ENCODE data around the gene CGGBP1.

CGGBP1 gene

GRCh38 chr3:88034491-88035275 is 24.1 kb downstream of the CGGBP1 start:
- Histone ChIP-seq H3K9ac (ENCODE audit: low read length) (no peak overlapping the region), H3F3A (ENCODE audit: insufficient read depth) (no peaks in the 10 kb centered on the region), H3K4me2 (ENCODE audit: low read depth, low read length, poor library complexity, severe bottlenecking) (no peak overlapping the region), H3K4me3 (ENCODE audit: insufficient read depth, low read length, poor library complexity, severe bottlenecking) (no peak overlapping the region), H3K9me2 (replicated peaks; ENCODE audit: insufficient read depth, low read length) (no peaks in the 10 kb centered on the region), H3K27ac (ENCODE audit: low read depth, low read length) (no peak overlapping the region), H4K20me1 (ENCODE audit: low read depth, low read length) (no peaks in the 10 kb centered on the region), H3K9me3 (ENCODE audit: insufficient read depth, low read length) (no peaks in the 10 kb centered on the region), H2AFZ (ENCODE audit: low read depth, low read length, severe bottlenecking) (no peak overlapping the region), H3K79me2 (ENCODE audit: insufficient read depth, low read length) (no peaks in the 10 kb centered on the region), H3K27me3 (ENCODE audit: low read length) (no peaks in the 10 kb centered on the region), H3K36me3 (ENCODE audit: low read length) (no peaks in the 10 kb centered on the region)
- TF ChIP-seq, protein P1, sequence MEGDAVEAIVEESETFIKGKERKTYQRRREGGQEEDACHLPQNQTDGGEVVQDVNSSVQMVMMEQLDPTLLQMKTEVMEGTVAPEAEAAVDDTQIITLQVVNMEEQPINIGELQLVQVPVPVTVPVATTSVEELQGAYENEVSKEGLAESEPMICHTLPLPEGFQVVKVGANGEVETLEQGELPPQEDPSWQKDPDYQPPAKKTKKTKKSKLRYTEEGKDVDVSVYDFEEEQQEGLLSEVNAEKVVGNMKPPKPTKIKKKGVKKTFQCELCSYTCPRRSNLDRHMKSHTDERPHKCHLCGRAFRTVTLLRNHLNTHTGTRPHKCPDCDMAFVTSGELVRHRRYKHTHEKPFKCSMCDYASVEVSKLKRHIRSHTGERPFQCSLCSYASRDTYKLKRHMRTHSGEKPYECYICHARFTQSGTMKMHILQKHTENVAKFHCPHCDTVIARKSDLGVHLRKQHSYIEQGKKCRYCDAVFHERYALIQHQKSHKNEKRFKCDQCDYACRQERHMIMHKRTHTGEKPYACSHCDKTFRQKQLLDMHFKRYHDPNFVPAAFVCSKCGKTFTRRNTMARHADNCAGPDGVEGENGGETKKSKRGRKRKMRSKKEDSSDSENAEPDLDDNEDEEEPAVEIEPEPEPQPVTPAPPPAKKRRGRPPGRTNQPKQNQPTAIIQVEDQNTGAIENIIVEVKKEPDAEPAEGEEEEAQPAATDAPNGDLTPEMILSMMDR (IDR thresholded peaks at IDR 0.05; ENCODE audit: insufficient read depth, low read length, poor library complexity, severe bottlenecking), result no peak
- TF ChIP-seq EZH2phosphoT487 (conservative IDR thresholded peaks at IDR 0.05; ENCODE audit: low read length), result no peak

DNA sequence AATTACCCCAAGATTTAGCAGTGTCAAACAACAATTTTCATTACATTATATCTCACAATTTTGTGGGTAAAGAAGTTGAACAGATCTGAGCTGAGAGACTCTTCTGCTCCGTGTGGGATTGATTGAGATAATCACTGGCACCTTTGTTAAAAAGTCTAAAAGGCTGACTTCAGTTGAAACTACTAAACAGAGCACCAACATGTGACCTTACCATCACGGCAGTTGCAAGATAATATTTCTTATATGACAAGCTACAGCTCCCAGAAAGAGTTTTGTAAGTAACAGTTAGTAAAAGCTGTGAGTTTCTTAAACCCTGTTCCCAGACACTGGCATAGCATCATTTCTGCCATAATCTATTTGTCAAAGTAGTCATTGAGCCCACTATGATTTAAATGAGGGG is 25.0 kb downstream of the CGGBP1 start:
- H3K27me3 ChIP-seq (ENCODE audit: low read length), result no peaks in the 10 kb centered on the region
- H3K4me3 ChIP-seq (ENCODE audit: insufficient read depth, low read length, poor library complexity, severe bottlenecking), result no peak overlapping the region
- H2AFZ ChIP-seq (ENCODE audit: low read depth, low read length, severe bottlenecking), result no peak overlapping the region
- H3K4me2 ChIP-seq (ENCODE audit: low read depth, low read length, poor library complexity, severe bottlenecking), result no peak overlapping the region
- no peaks in the 10 kb centered on the region for H3K9me2 ChIP-seq (replicated peaks; ENCODE audit: insufficient read depth, low read length)
- no peaks in the 10 kb centered on the region for H3K79me2 ChIP-seq (ENCODE audit: insufficient read depth, low read length)
- no peak overlapping the region for H3K9ac ChIP-seq (ENCODE audit: low read length)
- no peaks in the 10 kb centered on the region for H3F3A ChIP-seq (ENCODE audit: insufficient read depth)
- H3K27ac ChIP-seq (ENCODE audit: low read depth, low read length), result no peak overlapping the region
- H3K36me3 ChIP-seq (ENCODE audit: low read length), result no peaks in the 10 kb centered on the region
- no peaks in the 10 kb centered on the region for H4K20me1 ChIP-seq (ENCODE audit: low read depth, low read length)
- no peaks in the 10 kb centered on the region for H3K9me3 ChIP-seq (ENCODE audit: insufficient read depth, low read length)
- TF ChIP-seq, protein P1 (IDR thresholded peaks at IDR 0.05; ENCODE audit: insufficient read depth, low read length, poor library complexity, severe bottlenecking), result no peak
- no peak for TF ChIP-seq EZH2phosphoT487 (conservative IDR thresholded peaks at IDR 0.05; ENCODE audit: low read length)

GRCh38 chr3:88033079-88033478 is 25.7 kb downstream of the CGGBP1 start:
- Histone ChIP-seq H3K4me2 (ENCODE audit: low read depth, low read length, poor library complexity, severe bottlenecking) (no peak overlapping the region), H3K79me2 (ENCODE audit: insufficient read depth, low read length) (no peaks in the 10 kb centered on the region), H3K9me3 (ENCODE audit: insufficient read depth, low read length) (no peaks in the 10 kb centered on the region), H3K4me3 (ENCODE audit: insufficient read depth, low read length, poor library complexity, severe bottlenecking) (no peak overlapping the region), H3K27ac (ENCODE audit: low read depth, low read length) (no peak overlapping the region), H3K36me3 (ENCODE audit: low read length) (no peaks in the 10 kb centered on the region), H2AFZ (ENCODE audit: low read depth, low read length, severe bottlenecking) (no peak overlapping the region), H3K9me2 (replicated peaks; ENCODE audit: insufficient read depth, low read length) (no peaks in the 10 kb centered on the region), H3K9ac (ENCODE audit: low read length) (no peak overlapping the region), H3K27me3 (ENCODE audit: low read length) (no peaks in the 10 kb centered on the region), H3F3A (ENCODE audit: insufficient read depth) (no peaks in the 10 kb centered on the region), H4K20me1 (ENCODE audit: low read depth, low read length) (no peaks in the 10 kb centered on the region)
- TF ChIP-seq, protein P1 (IDR thresholded peaks at IDR 0.05; ENCODE audit: insufficient read depth, low read length, poor library complexity, severe bottlenecking), result no peak
- no peak for TF ChIP-seq EZH2phosphoT487 (conservative IDR thresholded peaks at IDR 0.05; ENCODE audit: low read length)

Data from SU-DHL-6 (cell line).